GM23248 (cell line): ENCODE measurements around the gene HLA-DRA. TPM values are rescaled to one million over a fixed set of nuclear protein-coding genes. Genes with fewer than 3 reads are reported as not detected.

Source experiments
- DNase-seq: peaks from one replicate; pipeline ENCODE4 v3.0.0-alpha.2; 2015
- H2AFZ ChIP-seq: fragments of 200-600 bp; sonication (generic); 2 replicates; pipeline ENCODE4 v1.6.1; 2016; ENCODE audit warnings: antibody characterized with exemption
- H3F3A ChIP-seq: fragments of 200-600 bp; sonication (generic); 2 replicates; pipeline ENCODE4 v1.6.1; 2016; ENCODE audit warnings: mild to moderate bottlenecking, antibody characterized with exemption, mixed run types; ENCODE audit not compliant: insufficient read depth
- H3K27ac ChIP-seq: fragments of 200-600 bp; sonication (generic); 2 replicates; pipeline ENCODE4 v1.5.1; 2016; ENCODE audit warnings: mild to moderate bottlenecking
- H3K27me3 ChIP-seq: fragments of 200-600 bp; sonication (generic); replicated peaks from 2 replicates; pipeline ENCODE4 v1.6.1; 2016; ENCODE audit warnings: mild to moderate bottlenecking; ENCODE audit not compliant: insufficient read depth
- H3K36me3 ChIP-seq: fragments of 200-600 bp; sonication (generic); 2 replicates; pipeline ENCODE4 v1.6.1; 2016; ENCODE audit warnings: low read depth, mild to moderate bottlenecking
- H3K4me1 ChIP-seq: fragments of 200-600 bp; sonication (generic); 2 replicates; pipeline ENCODE4 v1.6.1; 2016; ENCODE audit warnings: mild to moderate bottlenecking; ENCODE audit not compliant: insufficient read depth
- H3K4me2 ChIP-seq: fragments of 200-600 bp; sonication (generic); one replicate; pipeline ENCODE4 v1.6.1; 2016; ENCODE audit warnings: mild to moderate bottlenecking; ENCODE audit not compliant: unreplicated experiment
- H3K4me3 ChIP-seq: fragments of 200-600 bp; sonication (generic); 2 replicates; pipeline ENCODE4 v1.5.1; 2016; ENCODE audit warnings: mild to moderate bottlenecking
- H3K79me2 ChIP-seq: fragments of 200-600 bp; sonication (generic); 2 replicates; pipeline ENCODE4 v1.6.1; 2016; ENCODE audit warnings: mild to moderate bottlenecking; ENCODE audit not compliant: insufficient read depth
- H3K9ac ChIP-seq: fragments of 200-600 bp; sonication (generic); 2 replicates; pipeline ENCODE4 v1.6.1; 2016; ENCODE audit warnings: mild to moderate bottlenecking
- H3K9me2 ChIP-seq: fragments of 200-600 bp; sonication (generic); 2 replicates; pipeline ENCODE4 v1.6.1; 2016; ENCODE audit warnings: mixed run types, mild to moderate bottlenecking, moderate library complexity; ENCODE audit not compliant: insufficient read depth
- H3K9me3 ChIP-seq: fragments of 200-600 bp; sonication (generic); one replicate; pipeline ENCODE4 v1.6.1; 2017; ENCODE audit warnings: low read depth
- H4K20me1 ChIP-seq: fragments of 200-600 bp; sonication (generic); 2 replicates; pipeline ENCODE4 v1.6.0; 2016; ENCODE audit not compliant: insufficient read depth
- EZH2 ChIP-seq: fragments of 200-600 bp; sonication (generic); IDR thresholded peaks from 2 replicates; pipeline ENCODE4 v1.6.1; 2018; ENCODE audit warnings: antibody characterized with exemption, mild to moderate bottlenecking; ENCODE audit not compliant: insufficient read depth, poor library complexity, severe bottlenecking
- EZH2phosphoT487 ChIP-seq: fragments of 200-600 bp; sonication (generic); IDR thresholded peaks from 2 replicates; pipeline ENCODE4 v1.6.1; 2018; ENCODE audit warnings: antibody characterized with exemption, moderate library complexity, mild to moderate bottlenecking, low read depth; ENCODE audit not compliant: insufficient read depth
- WGBS, 2 experiments: methylation state at CpG; one replicate each; pipeline ENCODE4 v1.1.6; 2015 to 2017; ENCODE audit warnings: low lambda C conversion rate in 2 of 2, low coverage in 1 of 2; ENCODE audit errors: missing lambda C conversion rate in 2 of 2; 5-methylcytosine and 5-hydroxymethylcytosine counted together
- in situ Hi-C: fragments of 300-500 bp; cut with MboI; formaldehyde crosslinking; loops from 2 replicates; pipeline ENCODE4 v1.15.0; 2020
- polyA plus RNA-seq: library from polyadenylated mRNA; unstranded; fragments of >200 nt; fragmentation: Nextera tagmentation; extraction: Ambion mirVana; gene quantifications from 2 replicates; pipeline ENCODE4 v1.2.1, GENCODE V29; 2016
- total RNA-seq: library from RNA; depleted of rRNA; stranded (reverse); fragments of >200 nt; shearing (Covaris generic); gene quantifications from 2 replicates; pipeline ENCODE4 v1.2.3, GENCODE V29; 2014

Gene HLA-DRA
- total and polyA plus RNA-seq, 2 experiments from 2014 or later = 0.80 TPM; not detected in 1

DNA sequence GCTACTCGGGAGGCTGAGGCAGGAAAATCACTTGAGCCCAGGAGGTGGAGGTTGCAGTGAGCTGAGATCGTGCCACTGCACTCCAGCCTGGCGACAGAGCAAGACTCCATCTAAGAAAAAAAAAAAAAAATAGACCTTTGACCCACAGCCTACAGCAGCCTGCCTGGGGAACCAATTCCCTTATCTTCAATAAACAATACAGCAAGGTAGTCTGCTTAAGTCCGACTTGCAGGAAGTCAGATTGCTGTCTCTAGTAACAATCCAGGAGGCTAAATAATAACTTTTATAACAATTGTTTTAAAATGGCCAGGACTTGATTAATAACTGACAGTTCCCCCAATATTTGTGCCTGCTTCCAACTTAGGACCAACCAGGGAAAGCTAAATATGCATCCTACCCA, 13.3 kb upstream of the HLA-DRA start:
- peaks cover 6% of the 10 kb centered on the region; the same call in 1 of the 2 replicates for H3K27me3 ChIP-seq
- no peak overlapping the region for H3K9ac ChIP-seq
- H3K9me3 ChIP-seq = no peaks in the 10 kb centered on the region
- TF ChIP-seq EZH2 = no peak
- no peak for TF ChIP-seq EZH2phosphoT487
- no peaks in the 10 kb centered on the region for H3K9me2 ChIP-seq
- H3K79me2 ChIP-seq = no peaks in the 10 kb centered on the region
- H2AFZ ChIP-seq = no peak overlapping the region
- no peaks in the 10 kb centered on the region for H4K20me1 ChIP-seq
- no peak overlapping the region for H3K27ac ChIP-seq
- in situ Hi-C loops = no loop called here
- no peak overlapping the region for H3K4me3 ChIP-seq
- H3K4me2 ChIP-seq = no peak overlapping the region
- no peaks in the 10 kb centered on the region for H3K36me3 ChIP-seq
- WGBS, 2 experiments = 41 to 54% methylated on average over 4 of the region's 4 CpGs
- DNase-seq = no peak
- H3K4me1 ChIP-seq = no peaks in the 10 kb centered on the region
- H3F3A ChIP-seq = no peaks in the 10 kb centered on the region

DNA sequence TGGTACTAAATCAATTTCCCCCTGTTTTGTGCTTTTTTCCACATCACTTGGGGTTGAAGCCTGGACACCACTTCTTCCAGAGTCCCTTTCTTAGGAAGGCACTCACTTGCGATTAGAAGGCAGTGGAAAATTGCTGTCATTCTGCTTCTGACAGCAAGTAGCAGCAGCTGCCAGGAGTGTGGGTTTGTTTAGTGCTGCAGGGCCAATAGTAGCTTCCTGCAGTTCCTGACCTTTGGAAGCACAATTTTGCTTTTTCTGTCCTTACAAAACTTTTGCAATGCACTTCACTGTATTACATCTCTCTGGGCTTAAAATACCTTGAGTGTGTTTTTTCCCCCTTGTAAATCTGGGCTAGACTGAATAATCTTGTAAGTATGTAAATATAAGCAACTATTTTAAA, 12.5 kb upstream of the HLA-DRA start:
- Histone ChIP-seq H3K9ac (no peak overlapping the region), H3K79me2 (no peaks in the 10 kb centered on the region), H3K27ac (no peak overlapping the region), H3K4me2 (no peak overlapping the region), H3K36me3 (no peaks in the 10 kb centered on the region), H3K27me3 (peaks cover 4% of the 10 kb centered on the region; the same call in 1 of the 2 replicates), H2AFZ (no peak overlapping the region), H3F3A (no peaks in the 10 kb centered on the region), H3K9me3 (no peaks in the 10 kb centered on the region), H3K9me2 (no peaks in the 10 kb centered on the region), H4K20me1 (no peaks in the 10 kb centered on the region), H3K4me3 (no peak overlapping the region), H3K4me1 (no peaks in the 10 kb centered on the region)
- 0 to 5% methylated on average over 1 of the region's 1 CpG for WGBS, 2 experiments
- no peak for TF ChIP-seq EZH2phosphoT487
- TF ChIP-seq EZH2 = no peak
- in situ Hi-C loops = no loop called here
- DNase-seq = no peak

DNA sequence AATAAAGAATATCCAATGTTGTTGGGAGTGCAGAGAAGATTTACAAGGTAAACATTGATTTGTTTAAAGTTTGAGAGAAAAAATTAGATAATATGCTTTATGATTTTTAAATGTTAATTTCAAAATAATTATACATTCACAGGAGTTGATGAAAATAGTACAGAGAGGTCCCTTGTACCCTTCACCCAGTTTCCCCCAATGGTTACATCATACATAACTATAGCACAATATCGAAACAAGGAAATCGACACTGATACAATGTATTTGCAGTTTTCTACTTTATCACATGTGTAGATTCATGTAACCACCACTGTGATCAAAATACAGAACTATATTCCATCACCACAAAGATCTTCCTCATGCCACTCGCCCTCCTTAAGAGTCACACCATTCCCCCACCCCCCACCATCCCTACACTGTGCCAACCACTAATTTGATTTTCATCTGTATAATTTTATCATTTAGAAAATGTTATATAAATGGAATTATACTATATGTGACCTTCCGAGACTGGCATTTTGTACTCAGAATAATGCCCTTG, 11.7 kb upstream of the HLA-DRA start:
- Histone ChIP-seq H3K4me2 (no peak overlapping the region), H3K79me2 (no peaks in the 10 kb centered on the region), H3K36me3 (no peaks in the 10 kb centered on the region), H2AFZ (no peak overlapping the region), H3K27ac (no peak overlapping the region), H3K9me2 (no peaks in the 10 kb centered on the region), H3K27me3 (peaks cover 8% of the 10 kb centered on the region; the same call in 1 of the 2 replicates), H3K9ac (no peak overlapping the region), H3K4me3 (no peak overlapping the region), H4K20me1 (no peaks in the 10 kb centered on the region), H3F3A (no peaks in the 10 kb centered on the region), H3K9me3 (no peaks in the 10 kb centered on the region), H3K4me1 (no peaks in the 10 kb centered on the region)
- in situ Hi-C loops = no loop called here
- DNase-seq = no peak
- 69 to 70% methylated on average over 4 of the region's 4 CpGs for WGBS, 2 experiments
- TF ChIP-seq EZH2phosphoT487 = no peak
- TF ChIP-seq EZH2 = no peak

DNA sequence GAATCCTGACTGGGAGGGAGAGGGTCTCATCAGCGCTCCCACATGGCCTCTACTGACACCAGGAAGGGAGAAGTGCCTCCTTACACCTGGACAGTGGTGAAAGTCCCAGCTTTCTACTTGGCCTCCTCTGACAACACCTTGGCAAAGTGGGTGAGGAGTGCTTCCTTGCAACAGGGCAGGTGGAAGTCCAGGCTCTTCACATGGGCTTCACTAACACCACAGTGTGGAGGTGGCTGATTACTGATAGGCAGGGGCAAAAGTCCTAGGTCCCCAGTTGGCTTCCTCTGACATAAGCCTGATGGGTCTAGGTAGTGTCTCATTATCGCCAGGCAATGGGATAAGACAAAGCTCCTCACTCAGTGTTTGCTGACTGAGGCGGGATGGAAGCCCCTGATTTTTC, 9.5 kb upstream of the HLA-DRA start:
- 42 to 43% methylated on average over 3 of the region's 3 CpGs for WGBS, 2 experiments
- in situ Hi-C loops = no loop called here
- Histone ChIP-seq H4K20me1 (no peaks in the 10 kb centered on the region), H3K9me2 (no peaks in the 10 kb centered on the region), H3K9ac (no peak overlapping the region), H3F3A (no peaks in the 10 kb centered on the region), H3K27me3 (peaks cover 14% of the 10 kb centered on the region; the same call in 1 of the 2 replicates), H3K27ac (no peak overlapping the region), H3K9me3 (no peaks in the 10 kb centered on the region), H2AFZ (no peak overlapping the region), H3K36me3 (no peaks in the 10 kb centered on the region), H3K79me2 (no peaks in the 10 kb centered on the region), H3K4me2 (no peak overlapping the region), H3K4me3 (no peak overlapping the region), H3K4me1 (no peaks in the 10 kb centered on the region)
- TF ChIP-seq EZH2phosphoT487 = no peak
- TF ChIP-seq EZH2 = no peak
- no peak for DNase-seq

DNA sequence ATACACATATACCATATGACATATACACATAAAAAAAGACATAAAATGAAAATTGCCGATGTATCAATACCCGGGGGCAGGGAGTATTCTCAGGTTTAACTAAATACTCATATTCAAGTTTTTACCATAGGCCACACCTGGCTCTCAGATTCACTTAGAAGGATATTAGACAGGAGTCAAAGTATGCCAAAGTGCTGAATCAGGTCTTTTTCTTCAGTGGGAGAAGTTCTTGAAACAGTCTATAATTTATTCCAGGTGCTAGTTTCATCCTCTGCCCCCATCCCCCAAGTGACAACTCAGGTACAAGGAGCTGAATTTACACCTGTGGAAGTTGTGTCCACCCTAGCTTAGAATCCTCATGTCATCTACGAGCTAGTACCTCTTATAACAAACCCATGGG, 8.5 kb upstream of the HLA-DRA start:
- Histone ChIP-seq H3K9me2 (no peaks in the 10 kb centered on the region), H3K27me3 (peaks cover 21% of the 10 kb centered on the region), H3K4me1 (no peaks in the 10 kb centered on the region), H3K4me3 (no peak overlapping the region), H3K36me3 (no peaks in the 10 kb centered on the region), H3K4me2 (no peak overlapping the region), H2AFZ (no peak overlapping the region), H3K9ac (no peak overlapping the region), H3K79me2 (no peaks in the 10 kb centered on the region), H4K20me1 (no peaks in the 10 kb centered on the region), H3K27ac (no peak overlapping the region), H3K9me3 (no peaks in the 10 kb centered on the region), H3F3A (no peaks in the 10 kb centered on the region)
- WGBS, 2 experiments = 12 to 19% methylated on average over 3 of the region's 3 CpGs
- in situ Hi-C loops = no loop called here
- no peak for DNase-seq
- TF ChIP-seq EZH2 (no peak), EZH2phosphoT487 (no peak)
